H9 (cell line): ENCODE measurements around the gene OR5K2. TPM values are rescaled to one million over a fixed set of nuclear protein-coding genes. Genes with fewer than 3 reads are reported as not detected.

Experiments used
- DNase-seq: peaks from one replicate; pipeline ENCODE4 v3.0.0-alpha.2; 2017
- H2AFZ ChIP-seq: one replicate; pipeline ENCODE4 v1.6.1; 2013; ENCODE audit warnings: mild to moderate bottlenecking, low read length, control low read depth, moderate library complexity
- H2AK5ac ChIP-seq: 2 replicates; pipeline ENCODE4 v1.6.1; 2013; ENCODE audit warnings: low read length, control low read depth, mixed read lengths; ENCODE audit not compliant: insufficient read length
- H2BK120ac ChIP-seq: one replicate; pipeline ENCODE4 v1.6.1; 2013; ENCODE audit warnings: low read depth, mild to moderate bottlenecking, low read length, control low read depth, inconsistent platforms; ENCODE audit not compliant: poor library complexity, severe bottlenecking
- H2BK12ac ChIP-seq: 2 replicates; pipeline ENCODE4 v1.6.1; 2013; ENCODE audit warnings: low read length, control low read depth, mixed read lengths, low read depth; ENCODE audit not compliant: insufficient read length
- H2BK15ac ChIP-seq: 2 replicates; pipeline ENCODE4 v1.6.1; 2013; ENCODE audit warnings: low read depth, low read length, control low read depth
- H2BK20ac ChIP-seq: one replicate; pipeline ENCODE4 v1.6.1; 2013; ENCODE audit warnings: low read depth, mild to moderate bottlenecking, low read length, control low read depth, inconsistent platforms; ENCODE audit not compliant: poor library complexity, severe bottlenecking
- H2BK5ac ChIP-seq: 2 replicates; pipeline ENCODE4 v1.6.1; 2013; ENCODE audit warnings: low read length, control low read depth, mixed read lengths; ENCODE audit not compliant: insufficient read length
- H3K14ac ChIP-seq: 2 replicates; pipeline ENCODE4 v1.6.1; 2013; ENCODE audit warnings: low read length, control low read depth; ENCODE audit not compliant: insufficient read depth
- H3K18ac ChIP-seq: 2 replicates; pipeline ENCODE4 v1.6.1; 2013; ENCODE audit warnings: low read depth, mild to moderate bottlenecking, mixed read lengths, low read length, control low read depth; ENCODE audit not compliant: insufficient read length
- H3K23ac ChIP-seq: 2 replicates; pipeline ENCODE4 v1.6.1; 2013; ENCODE audit warnings: low read length, control low read depth, mixed read lengths, low read depth; ENCODE audit not compliant: insufficient read length
- H3K23me2 ChIP-seq: 2 replicates; pipeline ENCODE4 v1.6.1; 2013; ENCODE audit warnings: low read depth, mild to moderate bottlenecking, mixed read lengths, low read length, control low read depth; ENCODE audit not compliant: insufficient read length, poor library complexity, severe bottlenecking
- H3K27ac ChIP-seq: 2 replicates; pipeline ENCODE4 v1.5.1; 2013; ENCODE audit warnings: low read length, control low read depth, mixed read lengths, low read depth; ENCODE audit not compliant: insufficient read length
- H3K27me3 ChIP-seq: 2 replicates; pipeline ENCODE4 v1.6.1; 2013; ENCODE audit warnings: low read length, control low read depth, inconsistent platforms; ENCODE audit not compliant: insufficient read depth
- H3K4ac ChIP-seq: 2 replicates; pipeline ENCODE4 v1.6.1; 2013; ENCODE audit warnings: low read depth, mild to moderate bottlenecking, control low read depth, inconsistent platforms, low read length, moderate library complexity
- H3K4me1 ChIP-seq: 2 replicates; pipeline ENCODE4 v1.6.1; 2013; ENCODE audit warnings: low read length, control low read depth, inconsistent platforms; ENCODE audit not compliant: insufficient read depth
- H3K4me2 ChIP-seq: 2 replicates; pipeline ENCODE4 v1.6.1; 2013; ENCODE audit warnings: low read length, control low read depth, mixed read lengths; ENCODE audit not compliant: insufficient read length, insufficient read depth
- H3K56ac ChIP-seq: 2 replicates; pipeline ENCODE4 v1.6.1; 2013; ENCODE audit warnings: low read depth, mild to moderate bottlenecking, mixed read lengths, low read length, control low read depth; ENCODE audit not compliant: insufficient read length
- H3K79me1 ChIP-seq: 2 replicates; pipeline ENCODE4 v1.6.1; 2013; ENCODE audit warnings: low read depth, mild to moderate bottlenecking, moderate library complexity, low read length, control low read depth, inconsistent platforms; ENCODE audit not compliant: insufficient read depth, poor library complexity, severe bottlenecking
- H3K79me2 ChIP-seq: 2 replicates; pipeline ENCODE4 v1.6.1; 2013; ENCODE audit warnings: low read length, control low read depth, inconsistent platforms; ENCODE audit not compliant: insufficient read depth
- H3K9ac ChIP-seq: 2 replicates; pipeline ENCODE4 v1.6.1; 2013; ENCODE audit warnings: low read length, control low read depth, mixed read lengths; ENCODE audit not compliant: insufficient read length; ENCODE audit errors: extremely low read depth
- H3K9me3 ChIP-seq: one replicate; pipeline ENCODE4 v1.6.1; 2013; ENCODE audit warnings: low read depth, low read length, inconsistent platforms; ENCODE audit not compliant: control insufficient read depth
- H3T11ph ChIP-seq: one replicate; pipeline ENCODE4 v1.6.1; 2013; ENCODE audit warnings: mild to moderate bottlenecking, low read length, control low read depth, inconsistent platforms
- H4K20me1 ChIP-seq: one replicate; pipeline ENCODE4 v1.6.1; 2013; ENCODE audit not compliant: control insufficient read depth, insufficient read length, insufficient read depth
- H4K5ac ChIP-seq: 2 replicates; pipeline ENCODE4 v1.6.1; 2013; ENCODE audit warnings: low read depth, mild to moderate bottlenecking, mixed read lengths, low read length, control low read depth; ENCODE audit not compliant: insufficient read length
- H4K8ac ChIP-seq: replicated peaks from 2 replicates; pipeline ENCODE4 v1.6.1; 2013; ENCODE audit warnings: low read length, control low read depth, mixed read lengths, low read depth; ENCODE audit not compliant: insufficient read length
- H4K91ac ChIP-seq: 2 replicates; pipeline ENCODE4 v1.6.1; 2013; ENCODE audit warnings: low read depth, mild to moderate bottlenecking, moderate library complexity, mixed read lengths, low read length, control low read depth; ENCODE audit not compliant: insufficient read length
- H3K27ac Mint-ChIP-seq, 3 experiments: 2 replicates in 2 of 3; 3 replicates in 1 of 3; pipeline ENCODE4 v1.8.0; 2020 to 2021; ENCODE audit warnings: mixed read lengths in 3 of 3, mild to moderate bottlenecking in 1 of 3, moderate library complexity in 1 of 3
- H3K27me3 Mint-ChIP-seq: 2 replicates; pipeline ENCODE4 v1.8.0; 2021; ENCODE audit warnings: low read depth, mild to moderate bottlenecking, moderate library complexity, mixed read lengths
- H3K36me3 Mint-ChIP-seq, 3 experiments: 2 replicates in 2 of 3; 3 replicates in 1 of 3; pipeline ENCODE4 v1.8.0; 2020 to 2021; ENCODE audit warnings: low read depth in 3 of 3, mixed read lengths in 3 of 3; ENCODE audit not compliant: insufficient read depth in 1 of 3
- H3K4me1 Mint-ChIP-seq, 2 experiments: 2 replicates each; pipeline ENCODE4 v1.8.0; 2020; ENCODE audit warnings: mixed read lengths in 2 of 2
- H3K4me3 Mint-ChIP-seq, 2 experiments: 2 replicates in 1 of 2; 3 replicates in 1 of 2; pipeline ENCODE4 v1.8.0; 2020 to 2021; ENCODE audit warnings: mild to moderate bottlenecking in 2 of 2, mixed read lengths in 2 of 2, moderate library complexity in 1 of 2
- H3K9me3 Mint-ChIP-seq, 2 experiments: 2 replicates in 1 of 2; 3 replicates in 1 of 2; pipeline ENCODE4 v1.8.0; 2020; ENCODE audit warnings: mild to moderate bottlenecking in 2 of 2, mixed read lengths in 2 of 2, moderate library complexity in 1 of 2
- WGBS: extraction: QIAGEN DNeasy Blood & Tissue Kit; methylation state at CpG from one replicate; pipeline ENCODE4 v1.1.7; 2013; ENCODE audit warnings: missing lambda C conversion rate, low lambda C conversion rate, mixed read lengths; ENCODE audit not compliant: insufficient read length; ENCODE audit errors: extremely low coverage; 5-methylcytosine and 5-hydroxymethylcytosine counted together
- total RNA-seq: library from RNA; stranded (reverse); gene quantifications from 2 replicates; pipeline ENCODE4 v1.2.1, GENCODE V29; 2021
- TF ChIP-seq, protein P1 (sequence below): fragments of 200-600 bp; sonication (generic); conservative IDR thresholded peaks from 3 replicates; pipeline ENCODE4 v1.8.0; 2021; ENCODE audit warnings: antibody characterized with exemption, mild to moderate bottlenecking

The OR5K2 gene
- total RNA-seq, 1 experiment from 2014 or later: not detected

DNA sequence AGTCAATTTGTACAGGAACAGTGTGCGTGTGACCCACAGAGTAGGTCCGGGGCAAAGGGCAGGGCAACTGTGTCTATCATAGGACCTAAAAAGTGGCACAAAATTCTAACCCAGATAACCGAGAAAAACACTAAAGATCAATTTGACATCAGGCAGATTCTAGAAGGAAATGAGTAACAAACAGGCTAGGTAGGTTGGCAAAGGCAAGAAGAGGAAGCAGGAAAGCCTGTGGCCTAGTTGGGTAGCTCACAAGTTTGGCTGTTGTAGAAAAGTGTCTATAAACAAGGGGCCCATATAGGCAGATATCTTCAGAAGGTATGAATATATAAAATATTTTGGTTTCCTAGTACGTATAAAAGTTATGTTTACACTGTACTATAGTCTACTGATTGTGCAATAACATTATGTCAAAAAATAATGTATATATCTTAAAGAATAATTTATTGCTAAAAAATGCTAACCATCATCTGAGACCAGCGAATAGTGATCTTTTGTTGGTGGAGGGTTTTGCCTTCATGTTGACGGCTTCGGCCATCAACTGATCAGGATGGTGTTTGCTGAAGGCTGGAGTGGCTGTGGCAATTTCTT, 47.8 kb upstream of the OR5K2 start:
- DNase-seq: no peak
- H4K91ac ChIP-seq: no peak overlapping the region
- H4K8ac ChIP-seq: no peak overlapping the region
- no peak overlapping the region for H3T11ph ChIP-seq
- Mint-ChIP-seq H3K36me3 (no peaks in the 10 kb centered on the region), H3K27ac (no peak overlapping the region), H3K4me3 (no peak overlapping the region), H3K9me3 (no peaks in the 10 kb centered on the region; a peak in 1 of 5 replicates), H3K4me1 (peaks cover 0 to 5% of the 10 kb centered on the region in 2 experiments; a peak in 2 of 4 replicates), H3K27me3 (no peaks in the 10 kb centered on the region)
- no peak overlapping the region for H2BK15ac ChIP-seq
- no peaks in the 10 kb centered on the region for H3K79me2 ChIP-seq
- H3K79me1 ChIP-seq: no peaks in the 10 kb centered on the region
- no peak overlapping the region for H3K4me2 ChIP-seq
- no peak overlapping the region for H2BK5ac ChIP-seq
- H3K18ac ChIP-seq: no peak overlapping the region
- no peak overlapping the region for H2AK5ac ChIP-seq
- TF ChIP-seq, protein P1, sequence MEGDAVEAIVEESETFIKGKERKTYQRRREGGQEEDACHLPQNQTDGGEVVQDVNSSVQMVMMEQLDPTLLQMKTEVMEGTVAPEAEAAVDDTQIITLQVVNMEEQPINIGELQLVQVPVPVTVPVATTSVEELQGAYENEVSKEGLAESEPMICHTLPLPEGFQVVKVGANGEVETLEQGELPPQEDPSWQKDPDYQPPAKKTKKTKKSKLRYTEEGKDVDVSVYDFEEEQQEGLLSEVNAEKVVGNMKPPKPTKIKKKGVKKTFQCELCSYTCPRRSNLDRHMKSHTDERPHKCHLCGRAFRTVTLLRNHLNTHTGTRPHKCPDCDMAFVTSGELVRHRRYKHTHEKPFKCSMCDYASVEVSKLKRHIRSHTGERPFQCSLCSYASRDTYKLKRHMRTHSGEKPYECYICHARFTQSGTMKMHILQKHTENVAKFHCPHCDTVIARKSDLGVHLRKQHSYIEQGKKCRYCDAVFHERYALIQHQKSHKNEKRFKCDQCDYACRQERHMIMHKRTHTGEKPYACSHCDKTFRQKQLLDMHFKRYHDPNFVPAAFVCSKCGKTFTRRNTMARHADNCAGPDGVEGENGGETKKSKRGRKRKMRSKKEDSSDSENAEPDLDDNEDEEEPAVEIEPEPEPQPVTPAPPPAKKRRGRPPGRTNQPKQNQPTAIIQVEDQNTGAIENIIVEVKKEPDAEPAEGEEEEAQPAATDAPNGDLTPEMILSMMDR: no peak
- H3K23ac ChIP-seq: no peak overlapping the region
- no peaks in the 10 kb centered on the region for H3K4me1 ChIP-seq
- H3K27me3 ChIP-seq: no peaks in the 10 kb centered on the region
- H4K5ac ChIP-seq: no peak overlapping the region
- no peak overlapping the region for H3K56ac ChIP-seq
- H2BK120ac ChIP-seq: no peak overlapping the region
- no peak overlapping the region for H3K4ac ChIP-seq
- H2BK20ac ChIP-seq: no peak overlapping the region
- no peak overlapping the region for H3K27ac ChIP-seq
- no peak overlapping the region for H3K9ac ChIP-seq
- H4K20me1 ChIP-seq: no peaks in the 10 kb centered on the region
- H3K14ac ChIP-seq: no peak overlapping the region
- no CpG with 5 or more reads among the region's 7 CpGs for whole genome bisulfite sequencing
- H2BK12ac ChIP-seq: no peak overlapping the region
- H3K9me3 ChIP-seq: no peaks in the 10 kb centered on the region
- H3K23me2 ChIP-seq: no peaks in the 10 kb centered on the region
- no peak overlapping the region for H2AFZ ChIP-seq
